HG02642 (cell line): ENCODE data around the gene TRIM44.
A peak's percentile ranks its signal among the peaks of the same experiment; 100 is the strongest.
"Not testable (repeated sequence)": the region's sequence is repeated elsewhere in the genome, so short reads cannot be mapped to it uniquely, and the experiment has no call there.

Source experiments
- ATAC-seq: cut with Tn5 transposase; IDR thresholded peaks from one replicate; pipeline ENCODE4 v1.9.1; 2021; ENCODE audit warnings: mild to moderate bottlenecking; ENCODE audit not compliant: unreplicated experiment, poor library complexity

Gene TRIM44

DNA sequence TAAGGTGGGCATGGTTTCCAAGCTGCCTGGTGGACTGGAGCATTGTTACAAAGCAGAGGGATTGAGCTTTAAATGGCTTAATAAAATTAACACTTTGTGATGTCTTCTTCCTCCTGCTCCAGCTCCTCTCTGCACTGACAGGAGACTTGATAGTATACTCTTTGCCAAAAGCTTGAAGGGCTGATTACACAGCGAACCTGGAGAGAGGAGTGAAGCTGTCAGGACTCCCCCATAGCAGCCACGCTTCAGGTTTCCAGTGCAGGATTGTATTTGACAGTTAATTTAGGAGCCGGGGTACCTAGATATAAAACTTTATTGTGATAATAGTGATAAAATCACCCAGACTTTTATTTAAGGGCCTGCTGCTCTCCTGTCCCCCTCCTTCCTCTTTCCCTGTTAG, 50.0 kb downstream of the TRIM44 start:
- ATAC-seq: no peak

DNA sequence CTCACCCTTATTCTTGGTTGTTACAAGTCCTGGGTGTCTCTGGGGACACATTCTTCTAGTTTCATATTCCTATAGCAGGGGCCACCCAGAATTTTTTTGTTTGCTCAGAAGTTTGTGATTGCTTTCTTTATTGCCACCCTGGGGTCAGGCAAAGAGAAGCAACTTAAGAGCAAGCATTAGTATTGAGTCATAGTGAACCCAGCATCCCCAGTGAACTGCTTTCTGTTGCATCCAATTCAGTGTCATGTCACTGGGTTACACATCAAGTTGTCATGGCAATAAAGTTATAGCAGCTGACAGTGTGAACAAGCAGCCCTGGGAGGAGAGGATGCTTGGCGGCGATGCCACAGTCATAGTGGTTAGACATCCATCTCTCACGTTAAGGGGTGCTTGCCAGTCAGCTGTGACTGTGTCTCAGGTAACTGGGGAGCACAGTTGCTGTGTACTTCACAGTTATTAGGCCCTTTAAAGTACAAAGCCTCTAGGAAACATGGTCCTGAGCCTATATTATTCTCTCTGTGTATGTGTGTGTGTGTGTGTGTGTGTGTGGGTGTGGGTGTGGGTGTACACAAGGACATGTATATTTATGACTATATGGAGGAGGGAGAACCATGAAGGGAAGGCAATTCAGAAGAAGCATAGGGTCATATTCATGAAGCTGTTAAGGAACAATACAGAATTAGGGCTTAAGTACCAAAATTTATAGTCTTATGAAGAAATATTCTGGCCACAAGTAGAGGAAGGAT, 52.5 kb downstream of the TRIM44 start:
- ATAC-seq: peak; percentile 86

DNA sequence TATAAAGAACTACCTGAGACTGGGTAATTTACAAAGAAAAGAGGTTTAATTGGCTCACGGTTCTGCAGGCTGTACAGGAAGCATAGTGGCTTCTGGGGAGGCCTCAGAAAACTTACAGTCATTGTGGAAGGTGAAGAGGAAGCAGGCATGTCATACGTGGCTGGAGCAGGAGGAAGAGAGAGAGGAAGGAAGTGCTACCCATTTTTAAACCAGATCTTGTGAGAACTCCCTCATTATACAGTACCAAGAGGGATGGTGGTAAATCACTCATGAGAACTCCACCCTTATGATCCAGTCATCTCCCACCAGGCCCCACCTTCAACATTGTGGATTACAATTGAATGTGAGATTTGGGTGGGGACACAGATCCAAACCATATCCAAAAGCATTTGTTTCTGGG, 53.1 kb downstream of the TRIM44 start:
- ATAC-seq: not testable (repeated sequence)

DNA sequence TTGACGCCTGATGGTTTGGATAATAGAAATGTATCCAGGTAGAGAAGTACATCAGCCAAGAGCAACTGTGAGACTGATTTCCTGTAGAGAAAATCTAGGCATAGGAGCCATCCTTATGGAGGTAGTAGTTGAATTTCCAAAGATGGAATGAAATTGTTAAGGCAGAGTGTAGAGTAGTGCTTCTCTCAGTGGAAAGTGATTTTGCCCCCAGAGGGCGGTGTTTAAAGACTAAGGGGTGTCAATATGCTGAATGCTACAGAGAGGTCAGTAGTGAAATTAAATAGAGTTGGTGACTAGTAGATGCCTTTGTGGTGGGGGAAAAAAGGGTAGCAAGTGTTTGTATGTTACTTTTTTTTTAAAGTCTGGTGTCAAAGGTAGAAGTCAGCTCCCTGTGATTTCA, 54.5 kb downstream of the TRIM44 start:
- ATAC-seq: no peak

DNA sequence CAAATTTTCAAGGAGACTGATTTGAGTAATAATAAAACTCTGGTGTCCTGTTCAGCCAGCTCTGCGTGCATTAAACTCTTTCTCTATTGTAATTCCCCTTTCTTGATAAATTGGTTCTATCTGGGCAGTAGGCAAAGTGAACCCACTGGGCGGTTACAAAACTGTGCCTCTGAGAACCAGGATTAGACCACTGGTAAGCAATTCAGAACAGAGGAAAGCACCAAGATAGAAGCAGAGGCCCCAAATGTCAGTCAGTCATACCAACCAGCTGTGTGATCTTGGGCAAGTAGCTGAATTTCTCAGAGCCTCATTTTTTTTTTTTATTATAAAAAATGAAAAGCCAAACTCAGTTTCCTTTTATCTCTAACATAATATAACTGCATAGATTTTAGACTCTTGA, 54.9 kb downstream of the TRIM44 start:
- no peak for ATAC-seq

DNA sequence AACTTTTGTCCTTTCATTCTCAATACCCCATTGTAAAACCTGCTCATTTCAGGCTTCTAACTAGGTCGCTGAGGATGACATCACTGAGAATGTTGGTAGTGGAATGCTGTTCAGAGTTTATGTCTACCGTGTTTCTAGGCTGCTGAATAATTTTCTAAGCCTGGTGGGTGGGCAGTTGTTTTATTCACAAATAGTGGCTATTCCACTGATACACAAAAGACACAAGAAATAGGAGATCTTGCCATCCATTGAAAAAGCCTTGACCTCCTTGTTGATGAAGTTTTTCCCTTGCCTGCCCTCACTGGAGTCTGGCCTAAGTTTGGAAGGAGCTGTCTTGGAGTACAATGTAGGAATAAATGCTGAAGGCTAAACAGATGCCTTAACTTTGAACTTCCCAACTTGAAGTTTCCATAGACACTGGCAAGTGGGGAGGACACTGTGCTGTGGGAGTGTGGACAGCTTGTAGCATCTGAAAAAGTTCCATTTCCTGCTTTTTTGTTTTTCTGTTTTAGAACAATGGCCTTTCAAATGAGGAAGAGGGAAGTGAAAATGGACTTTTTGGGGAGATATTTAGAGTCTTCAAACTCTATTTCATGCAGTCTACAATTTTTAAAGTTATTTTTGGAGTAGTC, 59.2 kb downstream of the TRIM44 start:
- ATAC-seq: peak; percentile 56

DNA sequence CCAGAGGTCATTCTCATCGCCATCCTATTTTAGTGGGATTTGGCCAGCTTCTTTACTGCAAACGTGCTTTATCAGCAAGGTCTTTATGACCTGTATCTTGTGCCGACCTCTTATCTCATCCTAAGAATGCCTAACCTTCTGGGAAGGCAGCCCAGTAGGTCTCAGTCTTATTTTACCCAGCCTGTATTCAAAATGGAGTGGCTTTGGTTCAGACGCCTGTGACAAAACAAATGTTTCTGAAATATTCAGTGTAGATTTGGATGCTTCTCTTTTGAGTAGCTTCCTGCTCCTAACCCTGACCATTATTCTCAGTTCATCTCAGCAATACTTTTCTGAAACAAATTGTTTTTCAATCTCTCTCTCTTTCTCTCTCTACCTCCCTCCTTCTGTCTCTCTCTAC, 60.1 kb downstream of the TRIM44 start:
- ATAC-seq: no peak

DNA sequence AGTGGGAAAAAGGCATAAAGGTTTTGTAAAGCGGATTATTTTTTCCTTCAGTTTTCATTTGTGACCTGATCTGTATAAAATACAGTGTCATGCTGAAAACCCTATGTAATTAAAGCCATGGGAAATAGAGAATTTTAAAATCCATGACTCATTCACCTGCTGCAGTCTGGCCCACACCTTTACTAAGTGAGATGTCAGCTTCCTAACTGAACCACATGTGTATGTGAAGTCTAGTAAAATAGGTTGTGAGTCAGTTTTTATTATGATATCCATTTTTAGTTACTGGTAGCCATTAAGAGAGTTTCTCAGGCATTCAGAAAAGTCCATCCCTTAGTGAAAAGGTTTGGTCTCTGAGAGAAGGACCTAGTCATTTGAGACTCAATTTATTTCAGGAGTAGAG, 60.9 kb downstream of the TRIM44 start:
- ATAC-seq: no peak

DNA sequence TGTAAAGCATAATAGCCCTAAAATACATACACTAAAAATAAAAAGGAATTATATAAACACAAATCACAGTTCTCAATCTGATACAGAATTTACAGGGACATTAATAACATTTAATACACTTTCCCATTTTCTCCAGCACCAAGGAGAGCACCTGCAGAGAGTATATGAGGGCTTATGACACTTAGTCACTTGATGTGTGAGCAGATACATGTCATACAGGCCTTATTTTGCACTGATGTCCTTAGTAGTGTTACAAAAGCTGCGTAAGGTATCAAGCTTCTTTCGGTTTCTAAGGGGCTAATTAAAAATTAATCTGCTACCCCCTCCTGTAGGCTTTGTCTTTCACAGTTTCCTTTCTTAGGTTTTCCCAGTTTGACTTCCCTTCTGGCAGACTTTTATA, 61.3 kb downstream of the TRIM44 start:
- peak; percentile 55 for ATAC-seq

DNA sequence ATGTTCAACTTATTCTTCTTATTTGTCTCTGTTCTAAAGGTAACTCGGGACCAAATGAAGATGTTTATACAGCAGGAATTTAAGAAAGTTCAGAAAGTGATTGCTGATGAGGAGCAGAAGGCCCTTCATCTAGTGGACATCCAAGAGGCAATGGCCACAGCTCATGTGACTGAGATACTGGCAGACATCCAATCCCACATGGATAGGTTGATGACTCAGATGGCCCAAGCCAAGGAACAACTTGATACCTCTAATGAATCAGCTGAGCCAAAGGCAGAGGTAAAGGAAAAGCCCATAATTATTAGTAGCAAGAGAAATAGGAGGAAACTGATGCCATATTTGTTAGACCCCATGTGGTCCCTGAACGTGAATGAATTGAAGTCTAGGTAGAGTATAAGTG, 63.3 kb downstream of the TRIM44 start:
- no peak for ATAC-seq

DNA sequence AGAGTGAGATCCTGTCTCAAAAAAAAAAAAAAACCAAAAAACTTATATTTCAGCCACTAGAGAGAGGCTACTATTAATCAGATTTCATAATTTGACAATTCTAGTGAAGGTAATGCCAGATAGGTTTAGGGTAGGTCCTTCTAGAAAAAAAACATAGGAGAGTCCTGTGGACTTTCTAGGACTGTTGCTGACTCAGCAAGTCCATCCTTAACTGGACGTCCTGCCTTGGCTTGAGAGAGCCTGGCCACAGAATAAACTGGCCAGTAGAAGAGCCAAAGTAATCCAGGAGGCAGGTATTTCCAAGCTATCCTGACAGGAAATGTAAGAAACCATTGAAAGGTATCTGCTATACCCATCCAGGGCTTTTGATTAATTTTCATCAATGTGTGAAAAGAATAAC, 64.6 kb downstream of the TRIM44 start:
- ATAC-seq: no peak

DNA sequence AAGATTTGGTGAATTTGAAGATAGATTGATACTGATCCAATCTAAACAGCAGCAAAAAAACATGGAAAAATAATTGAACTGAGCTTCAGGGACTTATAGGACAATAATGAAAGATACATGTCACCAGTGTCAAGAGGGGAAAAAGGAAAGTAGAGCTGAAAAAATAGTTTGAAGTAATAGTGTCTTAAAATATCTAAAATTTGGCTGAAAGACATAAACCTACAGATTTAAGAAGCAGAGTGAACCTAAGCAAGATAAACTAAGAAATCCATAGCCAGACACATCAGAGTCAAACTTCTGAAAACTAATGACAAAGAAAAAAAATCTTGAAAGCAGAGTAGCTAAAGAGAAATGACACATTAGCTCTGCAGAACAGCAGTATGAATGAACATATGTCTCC, 67.7 kb downstream of the TRIM44 start:
- no peak for ATAC-seq

DNA sequence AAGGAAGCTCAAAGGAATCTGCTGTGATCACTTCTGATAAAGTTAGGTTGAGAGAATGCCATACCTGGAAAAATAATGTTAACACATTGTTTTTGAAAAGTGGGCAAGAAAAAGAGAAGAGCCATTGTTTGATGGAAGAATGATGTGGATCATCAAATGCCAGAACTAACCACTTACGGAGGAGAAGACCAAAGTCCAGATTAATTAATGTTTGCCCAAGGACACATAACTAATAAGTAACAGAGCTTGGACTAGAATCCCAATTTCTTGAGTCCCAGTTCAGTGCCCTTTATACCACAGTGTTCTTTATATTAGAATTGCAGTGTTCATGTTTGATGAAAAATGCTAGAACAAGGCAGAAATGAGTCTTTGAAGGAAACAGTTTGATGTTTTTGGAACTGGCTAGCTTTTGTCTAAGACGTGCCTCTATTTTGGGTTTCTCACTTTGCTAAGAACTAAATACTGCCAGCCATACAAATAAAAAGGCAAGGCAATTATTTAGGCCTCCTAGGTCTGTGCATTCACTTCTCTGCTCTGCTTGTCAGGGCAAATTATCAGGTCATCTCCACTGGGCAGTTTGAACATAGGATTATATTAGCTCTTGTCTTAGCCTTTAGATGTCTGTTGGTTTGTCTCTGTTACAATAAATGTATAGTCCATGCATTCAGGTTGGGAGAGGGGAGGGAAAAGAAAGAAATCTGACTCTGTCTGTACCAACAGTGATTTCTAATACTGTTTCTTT, 72.3 kb downstream of the TRIM44 start:
- no peak for ATAC-seq

DNA sequence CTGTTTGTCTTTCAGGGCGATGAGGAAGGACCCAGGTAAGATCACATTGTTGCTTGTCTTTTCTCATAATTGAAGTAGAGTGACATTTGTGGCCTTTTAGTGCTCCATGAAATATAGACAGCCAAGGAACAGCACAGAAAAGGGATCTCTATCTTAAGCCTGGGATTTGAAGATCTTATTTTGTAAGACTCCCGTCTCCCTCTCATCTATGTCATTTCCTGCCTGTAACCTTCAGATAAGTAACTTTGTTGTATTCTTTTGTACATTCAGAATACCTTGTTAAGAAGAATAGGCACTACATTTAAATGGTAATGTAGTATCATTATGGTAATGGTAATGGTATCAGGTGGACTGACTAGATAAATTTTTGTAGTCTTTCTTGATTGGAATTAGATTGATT, 72.8 kb downstream of the TRIM44 start:
- no peak for ATAC-seq

DNA sequence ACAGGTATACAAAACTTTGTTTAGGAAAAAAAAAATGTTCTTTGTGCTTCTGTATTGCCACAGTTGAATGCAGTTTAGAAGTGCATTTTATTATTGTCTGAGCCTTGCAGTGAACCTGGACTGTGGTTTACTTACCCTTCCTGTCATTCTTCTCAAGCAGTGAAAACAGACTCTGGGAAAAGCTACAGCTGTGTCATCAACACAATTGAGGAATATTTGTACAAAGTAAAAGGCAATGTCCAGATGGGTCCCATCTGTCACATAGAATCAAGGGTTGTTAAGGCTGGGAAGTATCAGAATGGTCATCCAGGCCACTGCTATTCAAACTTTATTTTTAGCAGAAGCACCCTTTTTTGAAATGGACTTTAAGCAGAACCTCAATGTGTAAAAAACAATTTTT, 73.3 kb downstream of the TRIM44 start:
- no peak for ATAC-seq

DNA sequence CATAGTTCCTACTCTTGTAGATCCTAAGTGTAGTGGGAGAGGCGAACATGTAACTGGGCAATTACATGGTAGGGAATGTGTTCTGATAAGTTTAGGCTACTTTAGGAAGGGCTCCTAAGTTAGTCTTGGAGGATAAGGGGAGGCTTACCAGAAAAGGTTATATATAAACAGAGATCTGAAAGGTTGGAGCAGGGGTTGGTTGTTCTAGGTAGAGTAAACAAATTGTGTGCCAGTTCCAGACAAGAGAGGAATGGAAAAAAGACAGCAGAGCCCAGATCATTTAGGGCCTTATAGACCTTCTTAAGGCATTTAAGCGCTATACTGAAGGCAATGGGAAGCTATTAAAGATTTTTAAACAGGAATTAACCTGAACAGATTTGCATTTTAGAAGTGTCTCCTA, 74.4 kb downstream of the TRIM44 start:
- ATAC-seq: no peak

DNA sequence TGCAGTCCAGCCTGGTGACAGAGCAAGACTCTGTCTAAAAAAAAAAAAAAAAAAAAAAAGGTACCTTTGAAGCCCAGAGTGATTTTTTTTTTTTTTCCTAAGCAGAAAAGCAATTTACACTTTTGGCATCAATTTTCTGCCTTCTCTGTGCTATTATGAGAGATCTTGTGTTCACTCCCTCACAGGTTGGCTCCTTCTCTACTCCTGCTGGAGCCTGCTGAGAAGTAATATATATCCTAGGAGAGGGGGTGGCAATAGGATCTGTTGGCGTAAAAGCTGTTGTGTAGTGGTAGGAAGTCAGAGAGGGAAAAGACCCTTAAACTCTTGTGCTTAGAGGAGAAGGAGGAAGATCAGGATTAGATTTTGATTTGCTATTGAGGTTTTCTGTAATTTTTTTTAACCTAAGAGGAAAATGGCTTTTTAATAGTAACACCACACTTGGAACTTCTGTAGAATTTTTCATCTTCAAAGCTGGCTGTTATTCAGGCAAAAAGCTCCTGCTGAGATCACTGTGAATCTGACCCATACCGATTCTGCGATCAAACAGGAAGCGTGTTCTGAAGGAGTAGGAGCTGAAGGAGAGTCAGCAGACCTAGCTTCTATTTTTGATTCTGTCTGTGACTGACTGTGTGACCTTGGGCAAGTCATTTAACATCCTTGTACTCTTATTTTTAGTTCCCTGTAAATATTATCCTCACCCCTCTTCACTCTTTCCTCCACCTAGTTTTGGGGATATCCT, 77.7 kb downstream of the TRIM44 start:
- no peak for ATAC-seq

DNA sequence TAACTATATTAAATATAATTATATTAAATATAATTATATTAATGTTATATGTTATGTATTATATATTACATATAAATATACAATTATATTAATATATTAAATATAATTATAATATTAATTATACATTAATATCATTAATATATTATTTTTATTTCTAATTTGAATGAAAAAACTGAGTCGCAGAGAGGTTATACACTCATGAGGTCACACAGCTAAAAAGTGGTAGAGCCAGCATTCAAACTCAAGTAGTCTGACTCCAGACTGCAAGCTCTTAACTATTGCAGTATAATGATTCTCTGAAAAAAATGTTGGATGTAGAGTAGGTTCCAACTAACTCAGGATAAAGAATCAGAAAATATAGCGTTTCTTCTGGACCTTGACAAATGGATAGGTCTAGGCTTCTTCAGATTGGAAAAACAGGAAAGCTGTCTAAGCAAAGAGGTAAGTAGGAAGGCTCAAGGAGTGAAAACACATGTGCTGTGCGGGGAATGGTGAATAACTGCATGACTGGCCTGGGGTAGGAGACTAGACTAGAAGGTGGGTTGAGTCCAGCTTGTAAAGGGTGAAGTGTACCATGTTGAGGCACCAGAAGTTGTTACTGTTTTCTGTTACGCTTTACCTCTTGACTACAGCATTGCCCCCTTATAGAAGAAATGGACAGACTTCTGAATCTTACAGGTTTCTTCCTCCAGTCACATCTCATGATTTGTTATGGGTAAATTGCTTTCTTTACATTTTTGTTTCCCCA, 80.3 kb downstream of the TRIM44 start:
- no peak for ATAC-seq

DNA sequence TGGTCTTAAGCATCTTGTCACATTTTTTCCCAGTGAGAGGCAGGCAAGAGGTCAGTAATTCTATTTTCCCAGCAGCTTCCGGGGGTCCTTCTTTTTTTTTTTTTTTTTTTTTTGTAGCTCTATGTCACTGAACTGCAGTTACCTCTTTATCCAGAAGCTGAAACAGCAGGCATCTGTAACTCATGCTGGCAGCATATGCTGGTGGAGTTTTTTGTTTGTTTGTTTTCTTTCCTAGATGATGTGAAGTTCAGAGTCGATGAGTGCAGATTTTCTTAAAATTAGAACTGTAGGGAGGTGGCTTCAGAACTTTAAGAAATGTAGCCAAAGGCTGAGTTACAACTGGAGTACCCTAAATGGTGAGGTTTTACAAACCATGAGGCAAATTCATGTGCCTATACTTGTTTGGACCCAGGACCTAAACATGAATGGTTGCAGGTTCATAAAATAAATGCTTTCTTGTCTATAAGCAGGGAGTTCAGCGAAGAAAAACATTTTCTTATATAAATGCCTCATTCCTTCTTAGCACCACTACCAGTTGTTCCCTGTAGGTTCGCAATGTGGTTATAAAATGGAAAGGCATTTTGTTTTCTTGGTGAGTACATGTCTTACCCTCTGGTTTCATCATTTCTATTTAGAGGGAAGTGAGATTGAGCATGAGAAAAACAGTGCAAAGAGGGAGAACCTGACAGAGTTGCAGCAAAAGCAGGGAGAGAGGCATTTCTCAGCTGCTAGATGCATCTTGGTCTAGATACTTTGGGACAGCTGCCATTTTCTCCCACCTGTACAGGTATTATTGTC, 84.0 kb downstream of the TRIM44 start:
- no peak for ATAC-seq
